GM21528 (cell line): ENCODE results near the gene LENEP.

Experiments used
- ATAC-seq: cut with Tn5 transposase; IDR thresholded peaks from one replicate; pipeline ENCODE4 v1.9.1; 2021; ENCODE audit warnings: mild to moderate bottlenecking, moderate library complexity; ENCODE audit not compliant: unreplicated experiment, low FRiP score

Gene LENEP

DNA sequence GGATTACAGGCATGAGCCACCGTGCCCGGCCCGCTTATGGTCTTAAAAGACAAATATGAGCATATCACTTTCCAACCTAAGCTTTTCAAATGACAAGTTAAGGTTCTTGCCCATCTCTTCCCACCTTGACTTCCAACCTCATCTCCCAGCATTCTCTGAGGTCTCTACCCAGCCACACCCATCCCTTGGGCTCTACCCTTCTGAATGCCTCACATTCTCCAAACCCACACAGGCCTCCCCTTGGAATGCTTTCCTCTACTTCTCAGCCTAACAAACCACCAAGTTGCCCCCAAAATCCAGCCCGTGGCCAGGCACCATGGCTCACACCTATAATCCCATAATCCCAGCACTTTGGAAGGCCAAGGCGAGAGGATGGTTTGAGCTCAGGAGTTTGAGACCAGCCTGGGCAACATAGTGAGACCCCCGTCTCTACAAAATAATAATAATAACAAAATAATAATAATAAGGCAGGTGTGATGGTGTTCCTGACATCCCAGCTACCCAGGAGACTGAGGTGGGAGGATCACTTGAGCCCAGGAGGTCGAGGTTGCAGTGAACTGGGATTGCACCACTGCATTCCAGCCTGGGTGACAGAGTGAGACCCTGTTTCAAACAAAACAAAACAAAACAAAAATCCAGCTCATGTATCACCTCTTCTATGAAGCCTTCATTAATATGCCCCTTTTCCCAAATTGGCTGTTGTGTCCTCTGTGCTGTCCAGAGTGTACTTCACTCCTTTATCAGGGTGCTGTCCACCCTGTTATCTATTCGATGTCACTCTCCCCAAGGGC is 28.9 kb downstream of the LENEP start:
- ATAC-seq: no peak

GRCh38 chr1:155022927-155023236 is 29.5 kb downstream of the LENEP start:
- no peak for ATAC-seq

DNA sequence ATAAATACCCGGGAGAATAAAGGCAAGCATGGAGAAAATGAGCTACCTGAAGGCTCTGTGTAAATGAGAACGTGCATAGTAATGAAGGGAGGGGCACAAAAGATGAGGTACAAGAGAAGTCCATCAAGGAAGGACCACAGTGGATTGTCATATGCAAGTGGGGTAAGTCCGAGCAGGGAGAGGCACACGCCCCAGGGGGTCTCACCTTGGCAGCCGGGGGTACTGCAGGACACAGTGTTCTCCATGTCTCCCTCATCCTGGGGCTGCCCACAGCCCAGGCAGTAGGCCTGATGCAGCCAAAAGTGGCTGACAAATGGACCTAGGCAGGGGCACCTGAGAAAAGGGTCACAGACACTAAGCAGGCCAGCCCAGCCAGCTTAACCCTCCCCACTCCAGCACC is 30.2 kb downstream of the LENEP start:
- ATAC-seq: no peak

DNA sequence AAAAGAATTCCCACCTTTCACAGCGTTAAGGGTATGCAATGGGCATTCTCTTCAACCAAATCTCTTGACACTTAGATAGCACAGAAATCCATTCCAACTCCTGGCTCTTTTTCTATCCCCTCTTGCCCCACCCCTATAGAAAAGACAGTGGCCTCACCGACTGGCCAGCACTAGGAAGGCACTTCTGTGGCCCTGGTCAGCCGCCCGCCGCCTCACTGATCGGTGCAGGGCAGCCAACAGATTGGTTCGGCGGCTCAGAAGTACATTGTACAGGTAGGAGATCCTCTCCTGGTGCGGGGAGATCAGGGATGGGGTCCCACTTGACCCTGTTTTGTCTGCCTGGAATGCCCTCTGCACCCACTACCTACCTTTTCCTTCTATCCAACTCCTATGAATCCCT is 30.9 kb downstream of the LENEP start:
- no peak for ATAC-seq

DNA sequence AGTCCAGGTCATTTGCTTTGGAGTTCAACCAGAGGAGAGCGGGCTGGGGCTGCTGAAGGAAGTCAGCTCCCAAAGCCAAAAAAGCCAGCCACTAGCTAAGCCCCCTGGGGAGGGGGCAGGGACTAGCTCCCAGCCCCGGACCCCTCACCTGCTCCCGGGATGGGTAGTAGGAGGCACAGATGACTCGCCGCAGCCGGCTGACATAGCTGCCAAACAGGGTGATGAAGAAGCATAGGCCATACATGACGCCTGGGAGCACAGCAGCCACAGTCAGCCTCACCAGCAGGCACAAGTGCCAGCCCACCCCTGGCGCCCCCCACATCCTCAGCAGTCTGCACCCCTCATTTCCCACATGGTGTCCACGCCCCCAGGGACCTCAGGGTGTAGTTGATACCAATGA is 32.8 kb downstream of the LENEP start:
- ATAC-seq: no peak

GRCh38 chr1:155026588-155026987 is 33.2 kb downstream of the LENEP start:
- ATAC-seq: no peak

DNA sequence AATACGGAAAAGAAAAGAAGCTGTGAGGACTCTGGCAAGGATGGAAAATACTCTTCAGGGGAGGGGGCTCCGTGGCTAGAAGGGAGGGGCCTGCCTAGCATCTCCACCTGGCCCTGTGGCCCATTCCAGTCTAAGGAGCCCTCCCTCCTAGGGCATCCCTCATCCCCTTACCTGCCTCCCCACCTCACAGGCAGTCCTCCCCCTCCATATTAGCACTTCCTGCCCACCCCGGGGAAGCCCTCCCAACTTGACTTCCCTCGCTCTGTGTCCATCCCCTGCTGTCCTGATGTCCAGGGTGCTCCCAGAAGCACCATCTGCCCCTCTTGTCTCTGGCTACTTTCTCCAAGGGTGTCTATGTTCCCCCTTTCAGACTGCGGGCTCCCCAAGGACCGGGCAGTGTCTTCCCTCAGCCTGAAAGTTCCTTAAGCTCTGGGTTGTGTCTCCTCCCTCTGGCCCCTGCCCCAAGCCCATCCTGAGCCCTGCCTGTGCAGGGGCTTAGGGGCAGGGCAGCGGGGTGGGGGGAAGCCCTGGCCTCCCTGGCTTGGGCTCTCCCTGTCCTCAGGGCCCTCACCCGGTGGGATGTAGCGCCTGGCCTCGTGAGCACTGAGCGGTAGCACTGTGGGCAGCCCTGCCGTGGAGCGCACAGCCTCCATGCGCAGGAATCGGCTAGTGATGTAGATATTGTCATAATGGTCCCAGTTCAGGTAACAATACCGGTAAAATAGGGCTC is 36.3 kb downstream of the LENEP start:
- no peak for ATAC-seq

DNA sequence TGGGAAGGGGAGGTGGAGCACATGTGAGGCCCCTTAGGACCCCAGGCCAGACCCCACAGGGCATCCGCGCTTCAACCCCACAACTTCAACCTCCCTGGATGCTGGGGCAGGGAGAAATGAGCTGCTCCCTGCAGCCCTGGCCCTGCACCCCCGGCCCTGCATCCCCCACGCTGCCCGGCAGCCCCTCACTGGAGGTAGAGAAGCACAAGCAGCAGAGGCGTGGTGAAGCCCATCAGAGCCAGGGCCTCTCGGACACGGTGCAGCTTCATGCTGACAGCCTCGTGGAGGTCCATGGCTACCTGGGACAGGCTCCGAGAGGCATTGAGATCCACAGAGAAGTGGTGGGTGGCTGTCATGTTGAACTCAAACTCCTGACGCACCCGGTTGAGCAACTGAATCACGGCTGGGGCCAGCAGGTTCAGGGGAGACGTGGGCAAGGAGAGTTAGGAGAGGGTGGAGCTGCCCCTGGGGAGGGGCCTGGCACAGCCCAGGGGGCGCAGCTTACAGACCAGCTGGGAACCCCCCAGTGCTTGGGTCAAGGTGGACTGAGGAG is 36.9 kb downstream of the LENEP start:
- no peak for ATAC-seq

DNA sequence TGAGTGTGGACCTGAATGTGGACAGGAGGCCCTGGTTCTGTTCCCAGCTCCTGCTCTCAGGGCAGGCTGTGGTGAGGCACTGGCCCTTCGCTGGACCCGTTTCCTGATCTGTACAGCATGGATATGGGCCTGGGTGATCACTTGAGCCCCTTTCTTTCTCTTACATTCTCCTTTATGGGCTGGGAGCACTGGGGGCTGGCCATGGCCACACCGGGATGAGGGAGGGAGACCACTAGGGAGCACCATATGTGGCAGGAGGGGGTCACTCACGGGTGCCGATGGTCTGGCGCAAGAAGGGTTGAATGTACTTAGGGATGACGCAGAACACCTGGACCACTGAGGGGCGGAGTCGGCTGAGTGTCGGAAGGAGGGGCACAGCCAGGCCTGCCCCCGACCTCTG is 37.5 kb downstream of the LENEP start:
- ATAC-seq: no peak

- no peak for ATAC-seq
Observed at GRCh38 chr1:155032886-155033285, 39.5 kb downstream of the LENEP start.

DNA sequence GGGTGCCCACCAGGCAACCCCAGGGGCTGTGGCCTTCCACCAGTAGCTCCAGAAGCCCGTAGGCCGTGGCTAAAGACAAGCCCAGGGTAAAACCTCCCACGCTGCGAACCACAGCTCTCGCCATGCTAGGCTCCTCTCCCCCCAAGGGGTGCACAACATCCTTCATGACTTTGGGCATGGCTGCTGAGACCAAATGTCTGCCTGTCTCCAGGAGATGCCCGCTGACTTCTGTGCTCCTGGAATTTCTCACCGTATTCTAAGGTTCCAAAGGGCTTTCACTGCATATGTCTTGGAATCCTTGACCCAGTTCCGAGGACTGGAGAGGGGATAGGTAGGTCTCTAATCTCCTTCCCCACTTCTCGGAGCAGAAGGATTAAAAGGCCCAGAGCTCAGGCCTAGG is 40.1 kb downstream of the LENEP start, which contains the start of the genes DCST1 and DCST2:
Gene DCST1 (plus strand): TSS at position 301 of the 400 bp plus-strand sequence. CDS start 213 bp downstream, outside the sequence.
Gene DCST2 (minus strand): TSS at position 258 of the 400 bp plus-strand sequence. CDS start 80 bp downstream, at position 178.
- ATAC-seq: no peak

- ATAC-seq: no peak
Observed at GRCh38 chr1:155034318-155035208, 41.2 kb downstream of the LENEP start.

DNA sequence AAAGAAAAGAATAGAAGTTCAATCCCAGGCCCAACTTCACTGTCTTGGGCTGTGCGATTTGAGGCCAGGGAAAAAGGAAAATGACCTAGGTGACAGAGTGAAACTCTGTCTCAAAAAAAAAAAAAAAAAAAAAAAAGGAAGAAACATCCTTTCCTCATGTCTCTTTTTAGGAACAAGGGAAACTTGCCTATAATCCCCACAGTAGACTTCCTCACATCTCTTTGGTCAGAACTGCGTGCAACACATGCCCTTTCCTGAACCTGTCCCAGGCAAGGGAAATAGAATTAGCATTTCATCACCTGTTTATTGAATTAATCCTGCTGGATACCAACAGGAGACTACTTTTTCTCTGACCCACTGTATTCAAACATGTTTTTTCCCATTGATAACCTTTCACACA is 42.5 kb downstream of the LENEP start:
- ATAC-seq: no peak

- ATAC-seq: no peak
Observed at GRCh38 chr1:155037043-155037442, 43.7 kb downstream of the LENEP start.

DNA sequence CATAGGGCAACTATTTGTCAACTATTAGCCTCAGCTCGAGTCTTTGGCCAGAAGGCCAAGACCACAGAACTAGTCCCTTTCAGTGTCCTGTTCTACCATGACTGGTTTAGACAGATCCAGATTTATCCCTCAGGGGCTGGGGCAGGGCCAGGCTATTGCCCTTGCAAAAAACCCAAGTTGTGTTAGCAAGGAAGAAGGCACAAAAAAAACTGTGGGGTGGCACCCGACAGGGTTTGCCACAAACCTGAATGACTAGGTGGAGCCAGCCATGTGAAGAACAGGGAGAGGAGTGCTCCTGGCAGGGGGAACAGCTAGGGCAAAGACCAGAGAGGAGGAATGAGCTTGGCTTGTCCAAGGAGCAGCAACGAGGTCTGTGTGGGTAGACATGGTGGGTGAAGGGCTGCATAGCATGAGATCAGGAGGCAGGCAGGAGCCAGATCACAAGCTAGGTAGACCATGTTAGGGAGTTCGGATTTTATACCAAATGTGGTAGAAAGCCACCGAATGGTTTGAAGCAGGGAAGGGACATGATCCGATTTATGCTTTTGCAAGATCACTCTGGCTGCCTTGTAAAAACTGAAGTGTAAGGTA is 44.6 kb downstream of the LENEP start:
- ATAC-seq: no peak

DNA sequence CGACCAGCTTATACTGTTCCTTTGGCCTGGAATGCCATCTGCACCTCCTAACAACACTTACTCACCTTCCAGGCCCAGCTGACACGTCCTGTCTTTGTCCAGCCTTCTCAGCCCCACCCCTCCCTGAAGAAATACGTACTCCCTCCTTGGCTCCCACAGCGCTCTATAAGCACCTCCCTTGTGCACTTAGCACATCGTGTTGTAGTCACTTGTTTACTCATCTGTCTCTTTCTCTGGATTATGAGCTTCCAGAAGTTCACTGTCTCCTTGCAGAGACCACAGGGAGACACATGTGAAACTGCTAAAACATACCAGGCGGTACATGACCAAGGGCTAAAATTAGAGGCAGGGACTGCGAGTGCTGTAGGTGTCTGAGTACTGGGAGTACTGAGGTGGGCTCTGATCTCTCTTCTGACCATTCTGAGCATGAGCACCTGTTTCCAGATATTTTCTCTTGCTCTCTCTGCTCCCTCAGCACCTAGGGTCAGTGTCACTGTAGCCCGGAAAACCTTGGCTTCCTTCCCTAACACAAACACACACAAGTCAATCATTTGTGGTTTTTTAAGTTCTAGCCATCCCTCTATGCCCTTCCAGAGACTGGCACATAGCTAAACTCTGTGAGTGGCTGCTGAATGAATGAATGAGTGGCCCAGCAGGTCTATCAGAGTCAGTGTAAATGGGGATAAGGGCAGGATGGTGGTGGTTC is 45.4 kb downstream of the LENEP start:
- no peak for ATAC-seq

DNA sequence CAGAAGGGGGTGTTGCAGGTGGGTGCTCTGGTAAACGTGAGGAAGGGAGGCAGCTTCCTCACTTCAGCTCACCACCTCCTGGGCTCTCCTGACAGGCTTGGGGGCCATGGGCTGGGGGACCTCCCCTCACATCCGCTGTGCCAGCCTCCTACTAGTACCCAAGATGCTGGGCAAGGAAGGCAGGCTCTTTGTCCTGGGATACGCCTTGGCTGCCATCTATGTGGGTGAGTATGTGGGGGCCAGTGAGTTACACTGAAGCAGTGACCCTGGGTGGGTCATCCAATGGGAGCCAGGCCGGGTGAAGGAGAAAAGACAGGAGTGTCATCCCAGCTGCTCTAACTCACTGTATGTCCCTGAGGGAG is 45.9 kb downstream of the LENEP start:
- no peak for ATAC-seq

- ATAC-seq: no peak
Observed at GRCh38 chr1:155040358-155041093, 47.1 kb downstream of the LENEP start.

- ATAC-seq: no peak
Observed at GRCh38 chr1:155042789-155043188, 49.4 kb downstream of the LENEP start.
